ENCODE measurements around the gene DNAJC5. TPM values are rescaled to one million over a fixed set of nuclear protein-coding genes. Genes with fewer than 3 reads are reported as not detected.

Gene DNAJC5
- total RNA-seq, 1 donor from 2014 or later: 54.5 TPM

DNA sequence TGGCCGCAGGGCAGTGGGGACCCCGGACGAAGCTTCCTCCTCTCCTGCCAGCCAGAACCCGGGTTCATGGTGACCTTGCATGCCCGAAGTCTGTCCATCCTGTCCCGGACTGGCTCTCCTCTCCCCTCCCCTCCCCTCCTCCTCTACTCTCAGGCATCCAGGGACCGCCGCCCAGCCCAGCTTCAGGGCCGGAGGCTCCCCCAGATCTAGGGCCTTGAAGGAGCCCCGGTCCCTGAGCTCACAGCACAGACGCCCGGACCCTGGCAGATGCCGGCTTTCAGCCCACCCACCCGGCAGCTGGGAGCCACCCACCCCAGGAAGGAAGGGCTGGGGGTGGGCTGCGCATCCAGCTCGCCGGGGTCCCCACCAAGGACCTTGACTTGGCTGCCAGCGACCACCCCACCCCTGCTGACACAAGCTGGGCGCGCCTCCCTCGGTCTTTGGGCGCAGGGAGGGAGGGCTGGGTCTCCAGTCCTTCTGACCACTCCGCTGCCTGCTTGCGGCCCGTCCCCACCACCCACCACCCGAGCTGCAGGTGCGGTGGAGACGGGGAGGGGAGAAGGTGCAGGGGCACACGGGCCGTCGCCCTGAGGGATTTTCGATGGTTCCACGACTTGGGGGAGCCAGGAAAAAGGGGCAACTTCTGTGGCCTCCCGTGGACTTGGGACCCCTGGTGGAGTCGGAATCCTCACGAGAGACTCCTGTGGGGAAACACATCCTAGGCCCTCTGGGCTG, 39.4 kb upstream of the DNAJC5 start:
- Histone ChIP-seq H3K4me1 (peaks cover 65% of the 10 kb centered on the region), H3K27ac (peak overlapping the region; percentile 67), H3K36me3 (no peaks in the 10 kb centered on the region), H3K4me3 (peak overlapping the region; percentile 34), H3K9me3 (no peaks in the 10 kb centered on the region), H3K27me3 (ENCODE audit: low read depth) (peaks cover 5% of the 10 kb centered on the region)
- no peak for DNase-seq
- peak in 1 of 2 donors; percentile 10 for ATAC-seq
- TF ChIP-seq, protein P1, sequence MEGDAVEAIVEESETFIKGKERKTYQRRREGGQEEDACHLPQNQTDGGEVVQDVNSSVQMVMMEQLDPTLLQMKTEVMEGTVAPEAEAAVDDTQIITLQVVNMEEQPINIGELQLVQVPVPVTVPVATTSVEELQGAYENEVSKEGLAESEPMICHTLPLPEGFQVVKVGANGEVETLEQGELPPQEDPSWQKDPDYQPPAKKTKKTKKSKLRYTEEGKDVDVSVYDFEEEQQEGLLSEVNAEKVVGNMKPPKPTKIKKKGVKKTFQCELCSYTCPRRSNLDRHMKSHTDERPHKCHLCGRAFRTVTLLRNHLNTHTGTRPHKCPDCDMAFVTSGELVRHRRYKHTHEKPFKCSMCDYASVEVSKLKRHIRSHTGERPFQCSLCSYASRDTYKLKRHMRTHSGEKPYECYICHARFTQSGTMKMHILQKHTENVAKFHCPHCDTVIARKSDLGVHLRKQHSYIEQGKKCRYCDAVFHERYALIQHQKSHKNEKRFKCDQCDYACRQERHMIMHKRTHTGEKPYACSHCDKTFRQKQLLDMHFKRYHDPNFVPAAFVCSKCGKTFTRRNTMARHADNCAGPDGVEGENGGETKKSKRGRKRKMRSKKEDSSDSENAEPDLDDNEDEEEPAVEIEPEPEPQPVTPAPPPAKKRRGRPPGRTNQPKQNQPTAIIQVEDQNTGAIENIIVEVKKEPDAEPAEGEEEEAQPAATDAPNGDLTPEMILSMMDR (IDR thresholded peaks at IDR 0.05): no peak
- intact Hi-C loops (cut with DNase I): no loop called here

DNA sequence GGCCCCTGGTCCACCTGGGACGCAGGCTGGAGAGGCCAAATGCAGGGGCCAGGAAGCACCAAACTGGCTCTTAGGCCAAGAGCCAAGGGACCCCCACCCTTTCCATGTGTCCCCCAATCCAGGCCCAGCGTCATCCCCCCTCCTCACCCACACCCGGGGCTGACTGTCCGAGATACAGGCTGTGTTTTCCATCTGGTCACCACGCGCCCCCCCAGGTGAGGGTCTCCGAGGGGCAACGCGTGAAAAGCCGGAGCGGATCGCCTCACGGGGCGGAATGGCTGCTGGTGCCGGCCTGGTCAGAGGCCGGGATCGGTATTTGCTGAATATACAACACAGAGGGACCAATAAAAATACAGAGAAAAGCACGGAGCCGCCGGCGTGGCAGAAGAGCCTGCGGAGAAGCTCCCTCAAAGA, 38.8 kb upstream of the DNAJC5 start:
- peaks cover under 1% of the 10 kb centered on the region for H3K36me3 ChIP-seq

DNA sequence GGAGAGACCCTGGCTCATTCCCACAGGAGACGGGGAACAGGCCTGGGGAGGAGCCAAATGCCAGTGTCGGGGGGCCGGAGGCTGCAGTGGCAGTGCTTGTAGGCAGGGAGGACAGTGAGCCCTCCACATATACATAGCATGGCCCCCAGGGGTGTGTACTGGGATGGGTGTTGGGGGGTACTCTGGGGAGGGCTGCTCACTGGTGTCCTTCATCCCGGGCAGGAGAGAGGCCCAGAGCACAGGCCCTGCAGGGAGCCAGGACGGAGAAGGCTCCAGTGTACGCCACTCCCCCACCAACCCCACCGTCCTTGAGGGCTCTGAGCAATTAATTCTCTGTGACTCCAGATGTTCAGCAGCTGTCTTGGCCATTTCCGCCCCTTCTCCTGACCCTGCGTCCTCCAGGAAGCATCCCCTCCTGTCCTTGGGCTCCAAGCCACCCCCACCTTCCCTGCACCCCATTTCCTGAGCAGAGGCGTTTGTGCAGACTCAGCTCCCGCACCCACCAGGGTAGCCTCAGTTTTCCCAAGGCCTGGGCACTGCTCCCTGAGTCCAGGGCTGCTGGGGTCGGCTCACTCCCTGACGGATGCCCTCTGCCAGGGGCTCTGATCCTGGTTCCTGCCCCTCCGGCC, 37.0 kb upstream of the DNAJC5 start:
- Histone ChIP-seq H3K27me3 (ENCODE audit: low read depth) (peaks cover 5% of the 10 kb centered on the region), H3K9me3 (no peaks in the 10 kb centered on the region), H3K36me3 (peaks cover 15% of the 10 kb centered on the region), H3K27ac (peak overlapping the region; percentile 74), H3K4me3 (no peak overlapping the region), H3K4me1 (peaks cover 65% of the 10 kb centered on the region)
- intact Hi-C loops (cut with DNase I): no loop called here
- DNase-seq (no peak), ATAC-seq (peak in 1 of 2 donors; percentile 3)
- TF ChIP-seq, protein P1 (IDR thresholded peaks at IDR 0.05): no peak

More for the DNA sequence above, 38.8 kb upstream of the DNAJC5 start:
- TF ChIP-seq, protein P1 (IDR thresholded peaks at IDR 0.05): no peak
- peak overlapping the region; percentile 67 for H3K27ac ChIP-seq
- no peaks in the 10 kb centered on the region for H3K9me3 ChIP-seq
- peaks cover 65% of the 10 kb centered on the region for H3K4me1 ChIP-seq
- no peak for ATAC-seq
- H3K4me3 ChIP-seq: no peak overlapping the region
- peaks cover 5% of the 10 kb centered on the region for H3K27me3 ChIP-seq (ENCODE audit: low read depth)
- intact Hi-C loops (cut with DNase I): no loop called here
- DNase-seq: no peak

DNA sequence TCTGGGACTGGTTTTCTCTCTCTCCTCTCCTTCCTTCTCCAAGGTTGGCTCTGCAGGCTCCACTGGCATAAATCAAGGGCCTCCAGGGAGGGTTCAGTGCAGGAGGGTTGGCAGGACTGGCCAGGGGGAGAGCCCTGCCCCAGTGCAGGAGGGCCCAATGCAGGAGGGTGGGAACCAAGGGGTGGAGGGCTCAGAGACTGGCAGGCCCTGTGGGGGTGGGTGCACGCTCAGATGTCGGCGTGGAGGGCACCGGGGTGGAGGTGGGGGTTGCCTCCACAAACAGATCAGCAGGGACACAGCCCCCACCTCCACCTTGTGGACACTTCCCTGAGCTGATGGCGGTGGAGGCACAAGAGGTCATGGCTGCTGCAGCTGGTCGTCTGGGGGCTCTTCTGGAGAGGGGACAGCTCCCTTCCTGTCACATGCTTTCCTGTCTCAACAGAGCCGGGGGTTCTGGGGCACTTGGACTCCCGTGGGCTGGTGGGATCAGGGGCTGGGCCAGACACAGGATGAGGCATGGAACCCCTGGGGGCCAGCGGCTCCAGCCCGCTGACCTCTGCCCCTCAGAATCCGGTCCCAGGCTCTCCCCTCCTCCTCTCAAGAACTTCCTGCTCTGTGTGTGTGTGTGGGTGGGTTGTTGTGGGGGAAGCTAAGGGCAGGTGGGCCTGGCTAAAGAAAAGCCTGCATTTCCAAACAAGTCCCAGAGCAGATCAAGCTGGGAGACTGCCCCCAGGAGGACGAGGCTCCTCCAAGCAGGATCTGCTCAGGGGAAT, 36.3 kb upstream of the DNAJC5 start:
- Histone ChIP-seq H3K4me1 (peaks cover 67% of the 10 kb centered on the region), H3K36me3 (peaks cover 15% of the 10 kb centered on the region), H3K4me3 (no peak overlapping the region), H3K9me3 (no peaks in the 10 kb centered on the region), H3K27me3 (ENCODE audit: low read depth) (peaks cover 5% of the 10 kb centered on the region), H3K27ac (peak overlapping the region; percentile 74)
- intact Hi-C loops (cut with DNase I): no loop called here
- ATAC-seq (peak; percentile 0 to 11), DNase-seq (no peak)
- TF ChIP-seq, protein P1 (IDR thresholded peaks at IDR 0.05): peak; percentile 26

DNA sequence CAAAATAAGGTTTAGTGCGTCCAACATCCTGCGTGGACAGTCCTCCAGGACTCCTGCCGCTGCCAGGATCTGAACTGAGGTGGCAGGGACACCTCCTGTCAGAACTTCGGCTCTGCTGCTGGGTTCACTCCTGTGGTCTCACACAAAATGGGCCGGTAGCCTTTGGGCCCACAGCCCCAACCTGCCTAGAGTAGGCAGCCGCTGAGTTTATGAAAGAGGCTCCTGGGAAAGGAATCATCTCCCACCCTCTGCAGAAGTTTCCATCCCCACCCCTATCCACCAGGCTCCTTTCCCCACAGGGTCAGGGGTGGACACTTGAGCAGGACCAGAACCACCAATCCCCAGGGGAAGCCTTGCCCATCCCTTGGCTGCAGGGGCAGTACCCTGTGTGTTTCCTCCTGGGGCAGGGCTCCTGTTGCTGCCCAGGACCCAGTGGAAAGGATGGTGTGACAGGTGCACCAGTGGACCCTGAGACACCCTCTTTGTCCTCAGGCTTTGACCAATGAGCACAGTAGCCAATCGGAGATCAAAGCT, 35.7 kb upstream of the DNAJC5 start:
- ATAC-seq (no peak), DNase-seq (no peak)
- Histone ChIP-seq H3K4me1 (peaks cover 64% of the 10 kb centered on the region), H3K27ac (peak overlapping the region; percentile 74), H3K4me3 (no peak overlapping the region), H3K9me3 (no peaks in the 10 kb centered on the region), H3K27me3 (ENCODE audit: low read depth) (peaks cover 5% of the 10 kb centered on the region), H3K36me3 (peaks cover 15% of the 10 kb centered on the region)
- TF ChIP-seq, protein P1 (IDR thresholded peaks at IDR 0.05): no peak
- intact Hi-C loops (cut with DNase I): no loop called here

Measured in lower lobe of right lung (tissue), 2 donors.